Colonic mucosa (tissue), 4 donors: ENCODE results near the gene SPSB4. TPM values are rescaled to one million over a fixed set of nuclear protein-coding genes. Genes with fewer than 3 reads are reported as not detected.
"Not testable (repeated sequence)": the region's sequence is repeated elsewhere in the genome, so short reads cannot be mapped to it uniquely, and the experiment has no call there.

Experiments used
- DNase-seq: peaks from one replicate; pipeline ENCODE4 v3.0.0-alpha.2; 2020
- H3K27ac ChIP-seq: fragments of 200-600 bp; one replicate; pipeline ENCODE4 v1.8.0; 2021
- H3K27me3 ChIP-seq: fragments of 200-600 bp; one replicate; pipeline ENCODE4 v1.8.0; 2021
- H3K36me3 ChIP-seq: fragments of 200-600 bp; one replicate; pipeline ENCODE4 v1.8.0; 2021
- H3K4me1 ChIP-seq: fragments of 200-600 bp; one replicate; pipeline ENCODE4 v1.8.0; 2021; ENCODE audit warnings: mild to moderate bottlenecking
- H3K4me3 ChIP-seq: fragments of 200-600 bp; one replicate; pipeline ENCODE4 v1.8.0; 2021
- H3K9ac ChIP-seq, 2 donors: one replicate each; pipeline ENCODE4 v1.7.0; 2013; ENCODE audit warnings: control low read depth in 2 of 2, low read depth in 2 of 2, low read length in 2 of 2
- H3K9me3 ChIP-seq: fragments of 200-600 bp; one replicate; pipeline ENCODE4 v1.8.0; 2021
- intact Hi-C: fragments of 100-400 bp; cut with DNase I; formaldehyde crosslinking; loops from one replicate; pipeline ENCODE4 v1.14.1; 2022
- total RNA-seq, 2 donors: library from RNA; stranded (reverse); fragmentation: NEBNext Ultra II Directional in 1 of 2; extraction: Animal tissue kit (Norgen Biotek cat#: 25700) in 1 of 2; gene quantifications; one replicate each; pipeline ENCODE4 v1.2.1, GENCODE V29; 2021
- TF ChIP-seq, protein P1 (sequence below): fragments of 200-600 bp; IDR thresholded peaks from one replicate; pipeline ENCODE4 v1.8.0; 2022; ENCODE audit warnings: antibody characterized with exemption, mild to moderate bottlenecking
- donor health status: healthy.
- donor health status: DM: no; HTN: no; CAD: no.
- donor health status: DM: no; HTN: no; CAD: no.

Gene SPSB4
- total RNA-seq, 2 donors from 2014 or later: not detected

DNA sequence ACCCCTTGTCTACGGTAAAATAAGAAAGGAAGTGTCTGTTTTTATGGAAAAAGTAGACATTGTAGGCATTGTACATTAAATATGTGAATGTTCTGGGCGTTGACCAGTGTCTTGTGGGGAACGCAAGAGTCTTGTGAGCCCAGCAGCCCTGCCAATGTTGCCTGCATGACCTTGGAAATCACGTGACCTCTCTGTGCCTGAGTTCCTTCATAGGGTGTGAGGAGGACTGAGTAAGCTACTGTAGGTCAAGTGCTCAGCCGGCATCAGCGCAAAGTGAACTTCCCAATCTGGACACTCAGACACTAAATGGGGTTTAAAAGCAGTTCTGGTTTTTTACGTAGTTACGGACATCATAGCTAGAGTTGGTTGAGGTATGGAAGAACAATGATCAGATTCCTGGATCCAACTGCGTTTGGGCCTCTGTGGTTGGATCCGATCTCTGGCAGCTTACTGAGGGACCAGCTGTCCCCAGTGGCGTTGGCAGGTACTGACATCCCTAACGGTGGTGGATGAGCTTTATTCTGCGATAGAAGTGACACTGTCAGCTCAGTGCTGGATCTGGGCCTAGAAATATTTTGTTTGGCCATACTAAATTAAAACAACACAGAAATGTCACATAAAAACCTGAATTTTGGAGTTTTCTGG is 63.8 kb downstream of the SPSB4 start:
- H3K36me3 ChIP-seq: no peaks in the 10 kb centered on the region
- H3K9ac ChIP-seq: no peak overlapping the region
- no peaks in the 10 kb centered on the region for H3K4me1 ChIP-seq
- intact Hi-C loops: no loop called here
- H3K27me3 ChIP-seq: no peaks in the 10 kb centered on the region
- no peak overlapping the region for H3K27ac ChIP-seq
- H3K9me3 ChIP-seq: no peaks in the 10 kb centered on the region
- DNase-seq: no peak
- TF ChIP-seq, protein P1, sequence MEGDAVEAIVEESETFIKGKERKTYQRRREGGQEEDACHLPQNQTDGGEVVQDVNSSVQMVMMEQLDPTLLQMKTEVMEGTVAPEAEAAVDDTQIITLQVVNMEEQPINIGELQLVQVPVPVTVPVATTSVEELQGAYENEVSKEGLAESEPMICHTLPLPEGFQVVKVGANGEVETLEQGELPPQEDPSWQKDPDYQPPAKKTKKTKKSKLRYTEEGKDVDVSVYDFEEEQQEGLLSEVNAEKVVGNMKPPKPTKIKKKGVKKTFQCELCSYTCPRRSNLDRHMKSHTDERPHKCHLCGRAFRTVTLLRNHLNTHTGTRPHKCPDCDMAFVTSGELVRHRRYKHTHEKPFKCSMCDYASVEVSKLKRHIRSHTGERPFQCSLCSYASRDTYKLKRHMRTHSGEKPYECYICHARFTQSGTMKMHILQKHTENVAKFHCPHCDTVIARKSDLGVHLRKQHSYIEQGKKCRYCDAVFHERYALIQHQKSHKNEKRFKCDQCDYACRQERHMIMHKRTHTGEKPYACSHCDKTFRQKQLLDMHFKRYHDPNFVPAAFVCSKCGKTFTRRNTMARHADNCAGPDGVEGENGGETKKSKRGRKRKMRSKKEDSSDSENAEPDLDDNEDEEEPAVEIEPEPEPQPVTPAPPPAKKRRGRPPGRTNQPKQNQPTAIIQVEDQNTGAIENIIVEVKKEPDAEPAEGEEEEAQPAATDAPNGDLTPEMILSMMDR: no peak
- H3K4me3 ChIP-seq: no peak overlapping the region

DNA sequence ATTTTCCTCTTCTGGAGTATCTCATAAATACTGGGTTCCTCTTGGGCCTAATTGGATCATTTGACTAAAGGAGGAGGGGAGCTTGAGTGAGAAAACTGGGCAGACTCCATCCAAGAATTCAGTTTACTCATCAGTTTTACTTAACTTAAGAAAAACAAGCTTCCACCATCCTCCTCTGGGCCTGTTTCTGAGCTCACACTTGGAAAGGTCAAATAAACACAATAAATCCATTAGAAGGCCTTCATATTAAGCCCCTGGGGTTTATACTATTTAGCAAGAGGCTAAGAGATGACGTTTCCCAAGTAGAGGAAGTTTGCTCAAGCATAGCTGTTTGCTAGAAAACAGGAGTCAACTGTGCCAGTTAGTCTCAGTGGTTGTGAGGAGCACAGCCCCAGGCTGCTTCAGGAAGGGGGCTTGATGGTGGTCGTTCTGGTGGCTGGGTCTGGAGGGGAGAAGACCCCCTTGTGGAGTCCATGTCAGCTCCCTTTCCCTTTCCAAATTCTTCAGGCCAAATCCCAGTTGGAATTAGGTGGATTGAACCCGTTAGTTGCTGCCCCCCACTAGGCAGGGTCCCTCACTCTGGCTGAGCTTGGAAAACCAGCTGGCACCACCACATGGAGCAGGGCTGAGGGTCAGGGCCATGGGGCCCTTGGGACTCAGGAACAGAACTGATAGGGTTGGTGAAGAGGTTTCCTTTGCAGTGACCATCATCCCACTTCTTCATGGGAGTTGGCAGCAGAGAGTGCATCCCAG is 64.8 kb downstream of the SPSB4 start:
- no peak overlapping the region for H3K4me3 ChIP-seq
- TF ChIP-seq, protein P1: no peak
- no peak for DNase-seq
- H3K27me3 ChIP-seq: no peaks in the 10 kb centered on the region
- H3K9ac ChIP-seq: no peak overlapping the region
- H3K36me3 ChIP-seq: no peaks in the 10 kb centered on the region
- H3K9me3 ChIP-seq: no peaks in the 10 kb centered on the region
- no peaks in the 10 kb centered on the region for H3K4me1 ChIP-seq
- intact Hi-C loops: no loop called here
- no peak overlapping the region for H3K27ac ChIP-seq

DNA sequence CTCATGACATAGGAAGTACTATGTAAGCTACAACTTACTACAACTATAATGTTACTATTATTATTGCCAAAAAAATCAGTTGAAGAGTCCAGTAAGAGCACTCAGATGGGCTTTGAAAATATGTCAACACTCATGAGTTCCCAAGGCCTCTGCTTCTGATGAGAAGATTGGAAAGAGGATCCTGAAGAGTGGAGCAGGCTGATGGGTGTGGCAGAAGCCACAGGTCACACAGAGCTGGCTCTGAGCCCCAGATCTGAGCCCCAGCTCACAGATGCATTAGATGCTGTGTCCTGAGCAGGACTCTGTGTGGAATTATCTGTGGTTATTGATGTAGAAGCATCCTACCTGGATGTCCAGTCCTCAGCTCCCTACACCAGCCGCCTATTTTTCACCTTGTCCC is 65.6 kb downstream of the SPSB4 start:
- H3K9ac ChIP-seq: no peak overlapping the region
- DNase-seq: no peak
- intact Hi-C loops: no loop called here
- H3K4me1 ChIP-seq: no peaks in the 10 kb centered on the region
- no peaks in the 10 kb centered on the region for H3K9me3 ChIP-seq
- TF ChIP-seq, protein P1: no peak
- H3K4me3 ChIP-seq: no peak overlapping the region
- H3K27me3 ChIP-seq: no peaks in the 10 kb centered on the region
- no peaks in the 10 kb centered on the region for H3K36me3 ChIP-seq
- H3K27ac ChIP-seq: no peak overlapping the region

DNA sequence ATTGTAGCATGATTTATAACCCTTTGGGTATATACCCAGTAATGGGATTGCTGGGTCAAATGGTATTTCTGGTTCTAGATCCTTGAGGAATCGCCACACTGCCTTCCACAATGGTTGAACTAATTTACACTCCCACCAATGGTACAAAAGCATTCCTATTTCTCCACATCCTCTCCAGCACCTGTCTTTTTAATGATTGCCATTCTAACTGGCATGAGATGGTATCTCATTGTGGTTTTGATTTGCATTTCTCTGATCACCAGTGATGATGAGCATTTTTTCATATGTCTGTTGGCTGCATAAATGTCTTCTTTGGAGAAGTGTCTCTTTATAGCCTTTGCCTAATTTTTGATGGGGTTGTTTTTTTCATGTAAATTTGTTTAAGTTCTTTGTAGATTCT is 66.8 kb downstream of the SPSB4 start:
- DNase-seq, H3K27me3 ChIP-seq, H3K27ac ChIP-seq, H3K4me1 ChIP-seq, H3K36me3 ChIP-seq, intact Hi-C loops, H3K9ac ChIP-seq, H3K9me3 ChIP-seq, H3K4me3 ChIP-seq: not testable (repeated sequence)

DNA sequence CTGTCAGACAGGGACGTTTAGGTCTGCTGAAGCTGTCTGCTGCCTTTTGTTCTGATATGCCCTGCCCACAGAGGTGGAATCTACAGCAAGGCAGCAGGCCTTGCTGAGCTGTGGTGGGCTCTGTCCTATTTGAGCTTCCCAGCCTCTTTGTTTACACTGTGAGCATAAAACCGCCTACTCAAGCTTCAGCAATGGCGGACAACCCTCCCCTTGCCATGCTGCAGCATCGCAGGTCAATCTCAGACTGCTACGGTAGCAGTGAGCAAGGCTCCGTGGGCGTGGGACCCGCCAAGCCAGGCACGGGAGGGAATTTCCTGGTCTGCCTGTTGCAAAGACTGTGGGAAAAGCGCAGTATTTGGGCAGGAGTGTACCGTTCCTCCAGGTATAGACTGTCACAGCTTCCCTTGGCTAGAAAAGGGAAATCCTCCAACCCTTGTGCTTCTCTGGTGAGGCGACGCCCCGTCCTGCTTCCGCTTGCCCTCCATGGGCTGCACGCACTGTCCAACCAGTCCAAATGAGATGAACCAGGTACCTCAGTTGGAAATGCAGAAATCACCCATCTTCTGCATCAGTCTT is 71.4 kb downstream of the SPSB4 start:
- H3K9me3 ChIP-seq: no peaks in the 10 kb centered on the region
- intact Hi-C loops: no loop called here
- H3K27me3 ChIP-seq: no peaks in the 10 kb centered on the region
- H3K4me3 ChIP-seq: no peak overlapping the region
- H3K36me3 ChIP-seq: no peaks in the 10 kb centered on the region
- H3K9ac ChIP-seq: no peak overlapping the region
- DNase-seq: no peak
- TF ChIP-seq, protein P1: no peak
- no peaks in the 10 kb centered on the region for H3K4me1 ChIP-seq
- H3K27ac ChIP-seq: no peak overlapping the region
